GM21825 (cell line): ENCODE results near the gene MORC4.
"Not testable (repeated sequence)": the region's sequence is repeated elsewhere in the genome, so short reads cannot be mapped to it uniquely, and the experiment has no call there.

ENCODE experiments used
- ATAC-seq: cut with Tn5 transposase; IDR thresholded peaks from one replicate; pipeline ENCODE4 v1.9.1; 2021; ENCODE audit warnings: mild to moderate bottlenecking, moderate library complexity; ENCODE audit not compliant: unreplicated experiment

Gene MORC4

DNA sequence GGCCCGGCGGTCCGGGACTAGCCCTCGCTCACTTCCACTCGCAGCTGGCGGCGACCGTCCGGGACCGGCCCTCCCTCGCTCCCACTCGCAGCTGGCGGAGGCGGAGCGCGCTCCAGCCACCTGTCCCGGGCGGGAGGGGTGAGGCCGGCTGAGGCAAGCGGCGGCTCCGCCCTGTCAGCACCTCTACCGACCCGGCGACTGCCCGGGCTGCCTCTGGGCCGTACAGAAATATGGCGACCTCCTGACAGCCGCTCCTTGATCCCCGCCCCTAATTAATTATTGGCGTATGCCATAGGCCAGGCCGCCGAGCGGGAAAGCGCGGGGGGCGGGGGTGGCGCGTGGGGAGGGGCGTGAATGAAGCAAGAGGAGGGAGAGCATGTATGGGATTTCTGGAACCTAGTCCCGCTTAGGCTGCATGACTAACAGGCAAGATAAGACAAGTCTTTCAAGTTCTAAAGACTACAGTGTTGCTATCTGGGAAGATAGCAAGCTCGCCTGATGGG lies at the start of gene MORC4:
Gene MORC4, minus strand, starts transcription at position 200 of the 503 bp plus-strand sequence. CDS start 243 bp downstream, outside the sequence.
- peak; percentile 86 for ATAC-seq

GRCh38 chrX:107047622-107048021 lies 47.6 kb upstream of the MORC4 start:
- ATAC-seq: no peak

GRCh38 chrX:107029752-107030151 lies 29.7 kb upstream of the MORC4 start:
- no peak for ATAC-seq

- ATAC-seq: no peak
These were observed 25.5 kb upstream of the MORC4 start for GRCh38 chrX:107025545-107025944.

DNA sequence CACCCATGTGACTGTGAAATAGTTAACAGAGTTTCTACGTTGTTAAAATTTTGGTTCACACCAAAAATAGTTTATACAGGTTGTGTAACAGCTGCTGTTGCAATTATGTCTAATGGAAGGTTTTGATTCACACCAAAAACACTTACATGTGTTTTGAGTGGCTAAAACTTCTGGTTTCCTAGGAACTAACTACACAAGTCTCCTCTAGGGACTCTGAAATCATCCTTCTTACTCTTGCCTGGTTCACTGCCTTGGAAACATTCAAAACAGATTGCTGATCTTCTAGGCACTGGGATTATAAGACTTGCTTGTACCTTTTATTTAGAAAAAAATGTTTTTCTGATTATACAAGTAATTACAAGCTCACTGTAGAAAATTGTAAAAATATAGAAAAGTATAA lies 14.9 kb upstream of the MORC4 start:
- no peak for ATAC-seq

DNA sequence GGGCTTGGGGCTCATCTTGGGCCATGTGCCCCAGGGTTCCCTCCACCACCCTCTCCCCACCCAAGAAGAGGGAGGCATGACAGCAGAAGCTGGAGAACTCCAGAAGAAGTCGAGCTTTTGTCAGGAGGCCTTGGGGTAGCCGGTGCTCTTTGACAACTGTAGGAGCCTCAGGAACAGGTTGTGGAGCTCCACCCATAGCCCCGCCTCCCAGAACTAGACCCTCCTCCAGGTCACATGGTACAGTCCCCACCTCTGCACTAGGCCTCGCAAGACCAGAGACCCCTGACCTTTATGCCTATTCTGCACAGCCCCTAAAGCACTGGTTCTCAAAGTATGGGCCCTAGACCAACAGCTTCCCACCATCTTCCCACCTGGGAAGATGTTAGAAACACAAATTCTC lies 8.0 kb upstream of the MORC4 start:
- no peak for ATAC-seq

- ATAC-seq: peak; percentile 30
These were observed 723 bp downstream of the MORC4 start for GRCh38 chrX:106999002-106999975.

- ATAC-seq: no peak
These were observed 2.4 kb downstream of the MORC4 start for GRCh38 chrX:106997611-106998010.

DNA sequence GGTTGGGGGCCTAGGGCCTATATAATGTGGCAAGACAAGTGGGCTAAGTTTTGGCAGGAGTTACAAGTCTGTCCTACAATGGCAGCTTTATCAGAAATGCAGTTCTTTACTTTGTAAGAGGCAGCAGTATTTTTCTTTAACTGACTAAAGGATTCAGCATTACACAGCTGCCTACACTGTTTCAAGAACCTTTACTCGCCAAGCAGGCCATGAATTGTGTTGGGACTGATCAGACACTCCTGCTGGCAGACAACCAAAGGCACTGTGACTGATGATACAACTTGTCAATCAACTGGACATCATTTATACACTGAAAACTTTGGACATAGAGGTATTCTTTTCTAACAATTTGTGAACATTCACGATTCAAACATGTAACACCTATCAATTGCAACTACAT lies 4.3 kb downstream of the MORC4 start:
- no peak for ATAC-seq

DNA sequence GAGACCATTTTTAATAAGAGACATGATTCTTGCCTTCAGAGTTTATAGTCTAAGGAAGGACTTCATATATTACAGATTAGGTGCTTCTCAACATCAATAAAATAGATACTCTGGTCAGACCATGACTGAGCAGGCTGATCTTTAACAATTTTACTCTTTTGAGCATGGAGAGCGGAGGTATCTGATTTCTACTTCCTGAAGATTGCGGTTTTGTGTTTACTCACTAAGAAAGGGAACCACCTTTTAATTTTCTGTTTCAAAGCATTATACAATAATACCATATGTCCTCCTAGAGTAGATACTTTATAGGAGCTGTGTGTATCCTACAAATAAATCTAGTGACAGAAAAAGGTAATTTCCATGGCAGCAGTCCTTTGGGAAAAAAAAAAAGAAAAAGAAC lies 12.5 kb downstream of the MORC4 start:
- no peak for ATAC-seq

- no peak for ATAC-seq
These were observed 18.9 kb downstream of the MORC4 start for GRCh38 chrX:106980952-106981626.

- ATAC-seq: no peak
These were observed 23.6 kb downstream of the MORC4 start for GRCh38 chrX:106976416-106976815.

GRCh38 chrX:106973433-106974149 lies 26.4 kb downstream of the MORC4 start:
- ATAC-seq: no peak

DNA sequence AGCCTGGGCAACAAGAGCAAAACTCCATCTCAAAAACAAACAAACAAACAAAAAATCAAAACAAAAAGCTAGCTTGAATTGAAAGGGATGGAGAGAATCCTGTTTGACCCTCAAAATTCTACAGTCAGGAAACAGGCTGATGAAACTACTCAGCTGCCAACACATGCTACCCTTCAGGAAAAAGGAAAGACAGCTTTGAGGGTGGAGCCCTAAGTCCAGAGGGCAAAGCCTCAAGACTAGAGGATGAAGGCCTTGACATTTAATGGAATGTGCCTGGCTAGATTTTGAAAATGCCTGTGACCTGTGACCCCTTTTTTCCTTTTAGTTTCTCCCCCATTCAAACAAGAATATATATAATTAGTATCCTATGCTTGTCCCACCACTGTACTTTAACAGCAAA lies 27.1 kb downstream of the MORC4 start:
- ATAC-seq: no peak

- not testable (repeated sequence) for ATAC-seq
These were observed 33.5 kb downstream of the MORC4 start for GRCh38 chrX:106966547-106966946.

DNA sequence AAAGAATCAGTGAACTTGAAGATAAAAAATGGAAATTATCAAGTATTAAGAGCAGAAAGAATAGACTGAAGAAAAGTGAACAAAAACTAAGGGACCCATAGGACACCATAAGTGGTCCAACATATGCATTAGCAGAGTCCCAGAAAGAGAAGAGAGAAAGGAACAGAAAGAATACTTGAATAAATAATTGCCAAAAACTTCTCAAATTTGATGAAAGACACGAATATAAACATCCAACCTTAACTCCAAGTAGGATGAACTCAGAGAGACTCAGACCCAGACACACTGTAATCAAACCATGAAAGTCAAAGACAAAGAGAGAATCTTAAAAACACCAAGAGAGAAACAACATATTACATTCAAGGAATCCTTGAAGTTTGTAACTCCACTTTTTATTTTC lies 35.7 kb downstream of the MORC4 start:
- ATAC-seq: no peak

DNA sequence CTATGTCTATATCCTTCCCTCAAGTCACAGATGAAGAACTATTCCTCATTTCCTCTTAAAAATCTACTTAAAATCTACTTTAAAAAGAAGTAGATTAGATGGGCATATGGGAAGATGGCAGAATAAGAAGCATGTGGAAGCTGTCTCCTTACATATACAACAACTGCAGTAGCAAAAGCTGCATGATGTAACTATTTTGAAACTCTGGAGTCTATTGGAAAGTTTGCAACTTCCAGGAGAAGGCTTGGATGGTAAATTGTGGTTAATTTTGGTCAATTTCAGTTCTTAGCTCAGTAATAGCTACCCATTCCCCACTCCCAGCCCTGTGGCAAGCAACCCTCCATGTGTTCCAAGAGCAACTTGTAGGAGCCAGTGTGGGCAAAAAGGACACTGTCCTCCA lies 36.9 kb downstream of the MORC4 start:
- no peak for ATAC-seq

DNA sequence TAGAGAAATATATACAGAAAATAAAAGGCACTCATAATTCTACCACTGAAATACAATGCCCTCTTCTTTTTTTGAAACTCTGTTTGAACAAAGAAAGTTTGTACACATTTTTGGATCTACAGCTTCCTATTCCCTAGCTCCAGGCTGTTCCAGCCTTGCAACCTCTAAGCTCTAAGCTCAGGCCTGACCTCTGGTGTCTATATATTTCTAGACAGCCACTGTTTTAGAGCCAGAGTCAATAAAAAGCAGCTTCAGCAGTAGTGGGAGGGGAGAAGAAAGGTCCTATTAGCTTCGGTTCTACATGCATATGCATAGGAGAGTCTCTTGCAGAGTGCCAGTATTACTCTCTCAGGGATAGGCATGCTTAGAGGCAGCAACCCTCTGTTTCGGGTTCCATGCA lies 40.1 kb downstream of the MORC4 start:
- no peak for ATAC-seq

DNA sequence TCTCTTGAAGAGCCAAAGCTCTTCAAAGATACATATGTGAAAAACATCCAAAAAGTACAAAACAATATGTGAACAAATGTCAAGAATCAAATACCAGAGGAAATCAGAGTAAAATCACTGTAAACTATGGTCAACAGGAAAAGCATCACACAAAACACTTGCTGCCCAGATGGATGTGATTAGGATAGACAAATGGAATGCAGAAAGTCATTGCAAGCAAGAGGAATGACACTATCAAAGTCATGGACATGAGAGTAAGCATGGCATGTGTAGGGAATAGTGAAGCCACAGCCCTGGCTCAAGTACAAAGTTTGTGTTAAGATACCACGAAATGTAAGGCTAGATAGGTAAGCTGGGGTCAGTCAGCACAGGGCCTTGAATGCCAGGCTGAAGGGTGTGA lies 42.2 kb downstream of the MORC4 start:
- ATAC-seq: no peak

- no peak for ATAC-seq
These were observed 44.8 kb downstream of the MORC4 start for GRCh38 chrX:106955004-106955772.
